Measurements from ENCODE around the gene DNAJC4.

DNAJC4 gene

GRCh38 chr11:64276653-64277431 lies 46.5 kb downstream of the DNAJC4 start:
- TF ChIP-seq SIN3A (IDR thresholded peaks at IDR 0.05; ENCODE audit: borderline replicate concordance, insufficient read depth, low read length) (no peak), TAF1 (IDR thresholded peaks at IDR 0.05; ENCODE audit: borderline replicate concordance, insufficient read depth, low read length) (no peak), FOXP2 (optimal IDR thresholded peaks at IDR 0.05; ENCODE audit: borderline replicate concordance, extremely low read depth, extremely low read length, insufficient read depth) (no peak), POLR2AphosphoS5 (IDR thresholded peaks at IDR 0.05; ENCODE audit: low read depth, low read length) (no peak)
- TF ChIP-seq, protein P1, sequence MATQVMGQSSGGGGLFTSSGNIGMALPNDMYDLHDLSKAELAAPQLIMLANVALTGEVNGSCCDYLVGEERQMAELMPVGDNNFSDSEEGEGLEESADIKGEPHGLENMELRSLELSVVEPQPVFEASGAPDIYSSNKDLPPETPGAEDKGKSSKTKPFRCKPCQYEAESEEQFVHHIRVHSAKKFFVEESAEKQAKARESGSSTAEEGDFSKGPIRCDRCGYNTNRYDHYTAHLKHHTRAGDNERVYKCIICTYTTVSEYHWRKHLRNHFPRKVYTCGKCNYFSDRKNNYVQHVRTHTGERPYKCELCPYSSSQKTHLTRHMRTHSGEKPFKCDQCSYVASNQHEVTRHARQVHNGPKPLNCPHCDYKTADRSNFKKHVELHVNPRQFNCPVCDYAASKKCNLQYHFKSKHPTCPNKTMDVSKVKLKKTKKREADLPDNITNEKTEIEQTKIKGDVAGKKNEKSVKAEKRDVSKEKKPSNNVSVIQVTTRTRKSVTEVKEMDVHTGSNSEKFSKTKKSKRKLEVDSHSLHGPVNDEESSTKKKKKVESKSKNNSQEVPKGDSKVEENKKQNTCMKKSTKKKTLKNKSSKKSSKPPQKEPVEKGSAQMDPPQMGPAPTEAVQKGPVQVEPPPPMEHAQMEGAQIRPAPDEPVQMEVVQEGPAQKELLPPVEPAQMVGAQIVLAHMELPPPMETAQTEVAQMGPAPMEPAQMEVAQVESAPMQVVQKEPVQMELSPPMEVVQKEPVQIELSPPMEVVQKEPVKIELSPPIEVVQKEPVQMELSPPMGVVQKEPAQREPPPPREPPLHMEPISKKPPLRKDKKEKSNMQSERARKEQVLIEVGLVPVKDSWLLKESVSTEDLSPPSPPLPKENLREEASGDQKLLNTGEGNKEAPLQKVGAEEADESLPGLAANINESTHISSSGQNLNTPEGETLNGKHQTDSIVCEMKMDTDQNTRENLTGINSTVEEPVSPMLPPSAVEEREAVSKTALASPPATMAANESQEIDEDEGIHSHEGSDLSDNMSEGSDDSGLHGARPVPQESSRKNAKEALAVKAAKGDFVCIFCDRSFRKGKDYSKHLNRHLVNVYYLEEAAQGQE (IDR thresholded peaks at IDR 0.05; ENCODE audit: insufficient read depth in 1 of 2, low read depth in 2 of 2, low read length in 2 of 2), result no peak

DNA sequence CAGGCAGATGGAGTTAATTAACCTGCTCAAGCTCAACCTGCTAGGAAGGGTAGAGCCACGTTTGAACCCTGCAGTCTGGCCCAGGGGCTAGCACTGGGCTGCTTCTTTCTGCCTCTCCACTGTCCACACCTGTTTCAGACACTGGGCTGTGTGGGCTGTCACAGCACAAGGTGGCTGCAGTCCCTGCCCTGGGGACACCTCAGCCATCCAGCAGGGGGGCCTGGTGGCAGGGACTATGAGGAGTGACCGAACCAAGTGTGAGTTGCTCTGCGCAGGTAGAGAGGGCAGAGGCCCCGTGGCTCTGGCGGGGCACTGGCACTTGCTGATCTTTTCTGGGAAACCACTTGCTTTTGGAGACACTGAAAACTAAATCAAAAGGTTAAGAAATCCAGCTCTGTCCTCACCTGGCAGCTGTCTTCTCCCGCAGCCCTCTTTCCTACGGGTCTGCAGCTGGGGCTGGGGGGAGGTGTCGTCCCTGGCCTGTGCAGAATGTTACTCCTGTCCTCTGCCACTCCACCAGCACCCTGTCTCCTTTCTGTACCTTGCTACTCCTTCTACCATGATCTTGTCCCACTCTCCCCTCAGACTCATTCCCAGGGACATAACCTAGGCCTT lies 48.3 kb downstream of the DNAJC4 start:
- no peak for TF ChIP-seq POLR2AphosphoS5 (IDR thresholded peaks at IDR 0.05; ENCODE audit: low read depth, low read length)

- TF ChIP-seq, protein P1 (IDR thresholded peaks at IDR 0.05; ENCODE audit: insufficient read depth in 1 of 2, low read depth in 2 of 2, low read length in 2 of 2), result no peak
- TF ChIP-seq FOXP2 (optimal IDR thresholded peaks at IDR 0.05; ENCODE audit: borderline replicate concordance, extremely low read depth, extremely low read length, insufficient read depth) (no peak), TAF1 (IDR thresholded peaks at IDR 0.05; ENCODE audit: borderline replicate concordance, insufficient read depth, low read length) (no peak), POLR2AphosphoS5 (IDR thresholded peaks at IDR 0.05; ENCODE audit: low read depth, low read length) (no peak), SIN3A (IDR thresholded peaks at IDR 0.05; ENCODE audit: borderline replicate concordance, insufficient read depth, low read length) (no peak)
Observed at GRCh38 chr11:64281957-64282770, 51.8 kb downstream of the DNAJC4 start.

GRCh38 chr11:64283092-64283491 lies 52.7 kb downstream of the DNAJC4 start:
- TF ChIP-seq SIN3A (IDR thresholded peaks at IDR 0.05; ENCODE audit: borderline replicate concordance, insufficient read depth, low read length) (no peak), POLR2AphosphoS5 (IDR thresholded peaks at IDR 0.05; ENCODE audit: low read depth, low read length) (no peak), TAF1 (IDR thresholded peaks at IDR 0.05; ENCODE audit: borderline replicate concordance, insufficient read depth, low read length) (no peak), FOXP2 (optimal IDR thresholded peaks at IDR 0.05; ENCODE audit: borderline replicate concordance, extremely low read depth, extremely low read length, insufficient read depth) (no peak)
- TF ChIP-seq, protein P1 (IDR thresholded peaks at IDR 0.05; ENCODE audit: insufficient read depth in 1 of 2, low read depth in 2 of 2, low read length in 2 of 2), result no peak
